Measurements from ENCODE around the gene MTX1.
"Not testable (repeated sequence)": the region's sequence is repeated elsewhere in the genome, so short reads cannot be mapped to it uniquely, and the experiment has no call there.

MTX1 gene

DNA sequence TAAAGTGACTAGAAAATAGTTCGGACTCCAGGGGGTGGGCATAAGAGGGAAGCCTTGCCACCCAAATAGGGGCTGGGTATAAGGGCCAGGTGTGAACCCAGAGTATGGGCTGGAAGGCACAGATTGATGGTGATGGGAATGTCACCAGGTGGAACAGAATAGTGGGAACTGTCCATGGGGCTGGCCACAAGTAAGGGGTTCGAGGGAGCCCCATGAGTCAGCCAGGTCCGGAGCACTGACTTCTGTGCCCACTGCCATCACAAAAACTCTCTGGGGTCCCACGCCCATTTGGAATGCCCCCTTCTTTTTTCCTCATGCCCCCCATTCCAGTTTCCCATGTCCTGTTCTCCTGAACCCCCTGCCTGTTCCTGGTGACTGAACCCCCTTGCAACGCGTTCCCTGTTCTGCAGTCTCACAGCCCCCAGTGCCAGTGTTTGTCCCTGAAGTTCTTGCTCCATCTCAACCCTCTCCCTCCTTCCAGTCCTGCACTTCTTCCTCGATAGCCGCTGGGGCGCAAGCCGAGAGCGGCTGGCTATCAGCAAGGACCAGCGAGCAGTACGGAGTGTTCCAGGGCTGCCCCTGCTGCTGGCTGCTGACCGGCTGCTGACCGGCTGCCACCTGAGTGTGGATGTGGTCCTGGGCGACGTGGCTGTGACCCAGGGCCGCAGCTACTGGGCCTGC, 27.0 kb upstream of the MTX1 start:
- Mint-ChIP-seq H3K4me3 (no peak overlapping the region), H3K27me3 (no peaks in the 10 kb centered on the region), H3K9me3 (ENCODE audit: low read depth) (no peaks in the 10 kb centered on the region), H3K4me1 (ENCODE audit: low read depth) (peaks cover 5% of the 10 kb centered on the region), H3K27ac (no peak overlapping the region), H3K36me3 (peaks cover 4% of the 10 kb centered on the region)

DNA sequence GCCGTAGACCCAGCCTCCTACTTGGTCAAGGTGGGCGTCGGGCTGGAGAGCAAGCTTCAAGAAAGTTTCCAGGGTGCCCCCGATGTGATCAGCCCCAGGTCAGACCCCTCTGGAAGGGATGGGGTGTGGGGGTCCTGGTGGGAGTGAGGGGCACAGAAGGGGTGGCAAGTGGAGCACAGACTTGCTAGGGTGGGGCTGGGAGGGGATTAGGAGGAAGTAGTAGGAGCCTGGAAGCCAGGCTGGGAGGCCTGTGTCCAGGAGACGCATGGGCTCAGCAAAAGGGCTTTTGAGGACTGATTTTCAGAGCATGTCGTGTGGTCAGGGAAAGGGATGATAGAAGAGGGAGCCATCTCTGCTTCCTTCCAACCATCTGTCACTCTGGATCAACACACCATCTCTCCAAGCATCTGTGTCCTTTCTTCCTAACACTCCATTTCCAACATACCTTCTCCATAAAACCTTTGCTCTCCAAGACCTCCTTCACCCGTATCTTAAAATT, 26.4 kb upstream of the MTX1 start:
- H3K9me3 Mint-ChIP-seq (ENCODE audit: low read depth), result no peaks in the 10 kb centered on the region
- no peaks in the 10 kb centered on the region for H3K27me3 Mint-ChIP-seq
- no peak overlapping the region for H3K27ac Mint-ChIP-seq
- H3K36me3 Mint-ChIP-seq, result peaks cover 4% of the 10 kb centered on the region
- no peaks in the 10 kb centered on the region for H3K4me1 Mint-ChIP-seq (ENCODE audit: low read depth)
- no peak overlapping the region for H3K4me3 Mint-ChIP-seq

DNA sequence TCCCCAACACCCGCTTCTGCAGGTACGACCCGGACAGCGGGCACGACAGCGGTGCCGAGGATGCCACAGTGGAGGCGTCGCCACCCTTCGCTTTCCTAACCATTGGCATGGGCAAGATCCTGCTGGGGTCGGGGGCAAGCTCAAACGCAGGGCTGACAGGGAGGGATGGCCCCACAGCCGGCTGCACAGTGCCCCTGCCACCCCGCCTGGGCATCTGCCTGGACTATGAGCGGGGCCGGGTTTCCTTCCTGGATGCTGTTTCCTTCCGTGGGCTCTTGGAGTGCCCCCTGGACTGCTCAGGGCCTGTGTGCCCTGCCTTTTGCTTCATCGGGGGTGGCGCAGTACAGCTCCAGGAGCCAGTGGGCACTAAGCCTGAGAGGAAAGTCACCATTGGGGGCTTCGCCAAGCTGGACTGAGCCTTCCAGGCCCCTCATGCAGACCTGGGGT, 24.7 kb upstream of the MTX1 start:
- H3K27me3 Mint-ChIP-seq, result no peaks in the 10 kb centered on the region
- peaks cover 3% of the 10 kb centered on the region for H3K4me1 Mint-ChIP-seq (ENCODE audit: low read depth)
- no peak overlapping the region for H3K4me3 Mint-ChIP-seq
- no peaks in the 10 kb centered on the region for H3K9me3 Mint-ChIP-seq (ENCODE audit: low read depth)
- peaks cover 2% of the 10 kb centered on the region for H3K36me3 Mint-ChIP-seq
- no peak overlapping the region for H3K27ac Mint-ChIP-seq

DNA sequence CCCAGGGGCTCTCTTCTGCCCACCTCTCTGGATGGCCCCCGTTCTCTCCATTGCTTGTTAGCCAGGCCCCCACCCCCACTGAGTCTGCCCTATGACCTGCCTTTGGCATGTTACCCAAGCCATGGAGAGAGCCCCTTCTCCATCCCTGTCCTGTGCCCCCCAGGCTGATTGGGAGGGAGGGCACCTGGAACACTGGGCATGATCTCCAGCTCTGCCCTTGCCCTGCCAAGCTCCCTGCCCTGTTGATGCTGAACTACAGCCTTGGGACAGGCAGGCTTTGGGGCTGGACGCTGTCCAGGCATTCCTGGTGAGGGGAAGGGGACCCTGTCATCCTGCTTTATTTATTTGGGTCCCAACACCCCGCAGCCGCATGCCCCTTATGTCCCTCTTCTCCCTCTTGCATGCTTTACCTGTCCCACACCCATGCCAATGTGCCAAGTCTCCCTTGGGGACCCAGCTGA, 24.1 kb upstream of the MTX1 start:
- no peak overlapping the region for H3K27ac Mint-ChIP-seq
- H3K36me3 Mint-ChIP-seq, result peaks cover 2% of the 10 kb centered on the region
- no peaks in the 10 kb centered on the region for H3K9me3 Mint-ChIP-seq (ENCODE audit: low read depth)
- H3K4me3 Mint-ChIP-seq, result no peak overlapping the region
- H3K27me3 Mint-ChIP-seq, result no peaks in the 10 kb centered on the region
- H3K4me1 Mint-ChIP-seq (ENCODE audit: low read depth), result peaks cover 3% of the 10 kb centered on the region

DNA sequence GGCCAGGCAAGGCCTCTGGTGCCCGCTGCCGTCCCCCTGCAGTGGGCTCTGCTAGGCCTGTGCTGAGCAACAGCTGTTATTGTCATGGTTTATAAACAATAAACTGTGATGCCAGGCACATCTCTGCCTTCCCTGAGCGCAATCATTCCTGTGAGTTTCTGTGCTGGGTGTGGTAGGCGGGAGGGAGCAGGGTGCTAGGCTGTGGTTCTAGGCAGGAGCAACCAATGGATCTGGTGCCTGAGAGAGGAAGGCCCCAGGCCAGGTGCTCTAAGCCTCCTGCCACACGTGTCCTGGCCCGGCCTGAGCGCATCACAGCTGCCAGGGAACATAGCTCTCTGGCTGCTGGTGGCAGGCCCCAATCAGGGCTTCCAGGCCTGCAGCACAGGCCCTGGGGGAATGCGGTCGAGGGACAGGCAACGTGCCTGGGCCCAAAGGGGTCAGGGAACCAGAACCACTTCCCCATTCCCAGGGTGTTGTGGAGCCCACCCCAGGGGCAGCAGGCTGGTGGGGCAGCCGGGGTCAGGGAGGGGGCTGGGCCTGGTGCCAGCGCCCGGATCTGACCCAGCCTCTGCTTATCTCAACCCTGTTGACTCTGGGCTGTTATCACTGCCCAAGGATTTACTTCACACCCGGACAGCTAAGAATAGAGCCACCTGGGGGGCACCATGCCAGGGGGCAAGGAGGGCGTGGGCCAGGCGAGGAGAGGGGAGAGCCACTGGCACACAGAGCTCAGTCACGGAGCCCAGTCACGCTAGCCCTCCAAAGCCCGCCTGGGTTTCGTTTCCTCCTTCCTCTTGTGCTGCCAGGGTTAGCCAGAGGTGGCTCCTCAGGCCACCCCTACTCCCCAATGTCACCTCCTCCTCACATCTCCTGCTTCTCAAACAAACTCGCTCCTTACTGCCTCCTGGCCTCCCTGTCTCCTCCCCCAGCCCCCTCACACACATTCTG, 23.4 kb upstream of the MTX1 start:
- no peak overlapping the region for H3K27ac Mint-ChIP-seq
- H3K4me1 Mint-ChIP-seq (ENCODE audit: low read depth), result peaks cover 3% of the 10 kb centered on the region
- no peak overlapping the region for H3K4me3 Mint-ChIP-seq
- H3K27me3 Mint-ChIP-seq, result no peaks in the 10 kb centered on the region
- peaks cover 2% of the 10 kb centered on the region for H3K36me3 Mint-ChIP-seq
- H3K9me3 Mint-ChIP-seq (ENCODE audit: low read depth), result no peaks in the 10 kb centered on the region

DNA sequence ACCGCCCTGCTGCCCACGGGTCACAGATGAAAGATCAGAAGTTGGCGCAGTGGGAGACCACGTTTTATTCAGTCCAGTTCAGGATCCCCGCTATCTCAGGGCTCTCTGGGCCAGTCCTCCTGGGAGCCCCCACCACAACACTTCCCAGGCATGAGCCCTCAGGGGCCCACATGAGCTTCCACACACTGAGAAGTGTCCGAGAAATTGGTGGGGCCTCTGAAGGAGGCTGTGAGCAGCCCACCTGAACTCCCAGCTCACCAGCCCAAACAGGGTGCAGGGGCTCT, 22.8 kb upstream of the MTX1 start:
- no peak overlapping the region for H3K4me3 Mint-ChIP-seq
- H3K27ac Mint-ChIP-seq, result no peak overlapping the region
- peaks cover 3% of the 10 kb centered on the region for H3K4me1 Mint-ChIP-seq (ENCODE audit: low read depth)
- H3K9me3 Mint-ChIP-seq (ENCODE audit: low read depth), result no peaks in the 10 kb centered on the region
- H3K36me3 Mint-ChIP-seq, result peaks cover 2% of the 10 kb centered on the region
- H3K27me3 Mint-ChIP-seq, result no peaks in the 10 kb centered on the region

DNA sequence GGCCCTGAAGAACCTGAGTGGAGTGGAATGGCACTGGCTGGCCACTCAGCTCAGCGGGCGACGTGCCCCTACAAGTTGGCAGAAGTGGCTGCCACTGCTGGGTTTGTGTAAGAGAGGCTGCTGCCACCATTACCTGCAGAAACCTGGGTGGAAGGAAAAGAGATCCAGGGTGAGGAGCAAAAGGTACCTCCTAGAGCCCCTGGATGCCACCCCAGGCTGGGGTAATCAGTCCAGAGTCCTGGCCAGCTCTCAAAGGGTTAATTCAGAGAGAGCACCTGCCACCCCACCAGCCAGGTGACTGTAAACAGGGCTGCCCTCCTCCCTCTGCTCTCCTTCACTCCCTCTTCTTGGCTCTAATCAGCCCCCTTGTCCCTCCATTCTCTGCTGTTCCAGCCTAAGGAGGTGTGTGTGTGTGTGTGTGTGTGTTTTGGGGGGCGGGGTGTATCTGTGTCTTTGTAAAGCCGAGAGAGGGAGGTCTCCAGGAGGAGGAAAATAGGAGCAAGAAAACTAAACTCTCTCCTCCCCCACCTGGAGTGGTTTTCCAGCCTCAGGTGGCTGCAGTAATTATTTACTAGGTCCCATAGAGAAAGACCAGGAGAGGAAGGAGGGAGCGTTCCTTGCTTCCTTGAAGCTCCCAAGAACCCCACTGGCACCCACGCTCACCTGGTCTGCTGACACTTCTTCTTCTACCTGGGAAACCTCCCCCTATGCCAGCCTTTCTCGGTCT, 22.3 kb upstream of the MTX1 start:
- Mint-ChIP-seq H3K27ac (no peak overlapping the region), H3K27me3 (no peaks in the 10 kb centered on the region), H3K9me3 (ENCODE audit: low read depth) (no peaks in the 10 kb centered on the region), H3K4me1 (ENCODE audit: low read depth) (peaks cover 3% of the 10 kb centered on the region), H3K36me3 (peaks cover 2% of the 10 kb centered on the region), H3K4me3 (no peak overlapping the region)

DNA sequence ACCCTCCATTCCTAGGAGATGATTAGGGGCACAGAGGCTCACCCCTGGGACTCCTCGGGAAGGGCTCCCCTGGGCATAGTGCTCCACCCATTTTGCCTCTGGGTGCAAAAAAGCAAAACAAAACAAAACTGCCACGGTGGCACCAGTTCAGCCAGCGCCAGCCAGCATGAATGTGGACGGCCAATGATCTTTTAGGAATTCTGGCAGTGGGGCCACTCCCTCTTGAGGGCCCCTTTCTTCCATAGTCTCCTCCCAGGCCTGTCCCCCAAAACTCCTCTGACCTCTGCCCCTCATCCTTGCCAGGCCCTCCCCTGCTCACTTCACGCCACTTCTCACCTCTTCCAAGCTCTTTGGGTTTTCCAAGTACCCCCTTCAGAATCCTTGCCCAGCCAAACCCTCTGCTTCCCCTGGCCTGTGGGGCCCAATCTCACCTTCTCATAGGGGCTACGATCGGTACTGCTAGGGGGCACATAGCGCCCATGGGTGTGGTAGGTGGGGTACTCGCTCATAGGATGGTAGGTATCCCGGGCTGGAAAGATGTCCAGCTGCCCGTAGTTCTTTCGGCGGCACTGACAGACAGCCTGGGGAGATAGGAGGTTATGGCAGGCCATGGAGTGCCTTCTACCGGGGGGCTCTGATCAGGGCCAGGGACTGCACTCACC, 21.6 kb upstream of the MTX1 start:
- H3K9me3 Mint-ChIP-seq (ENCODE audit: low read depth), result no peaks in the 10 kb centered on the region
- H3K4me1 Mint-ChIP-seq (ENCODE audit: low read depth), result peaks cover 3% of the 10 kb centered on the region
- no peak overlapping the region for H3K4me3 Mint-ChIP-seq
- H3K27me3 Mint-ChIP-seq, result no peaks in the 10 kb centered on the region
- H3K36me3 Mint-ChIP-seq, result peaks cover 2% of the 10 kb centered on the region
- H3K27ac Mint-ChIP-seq, result no peak overlapping the region

DNA sequence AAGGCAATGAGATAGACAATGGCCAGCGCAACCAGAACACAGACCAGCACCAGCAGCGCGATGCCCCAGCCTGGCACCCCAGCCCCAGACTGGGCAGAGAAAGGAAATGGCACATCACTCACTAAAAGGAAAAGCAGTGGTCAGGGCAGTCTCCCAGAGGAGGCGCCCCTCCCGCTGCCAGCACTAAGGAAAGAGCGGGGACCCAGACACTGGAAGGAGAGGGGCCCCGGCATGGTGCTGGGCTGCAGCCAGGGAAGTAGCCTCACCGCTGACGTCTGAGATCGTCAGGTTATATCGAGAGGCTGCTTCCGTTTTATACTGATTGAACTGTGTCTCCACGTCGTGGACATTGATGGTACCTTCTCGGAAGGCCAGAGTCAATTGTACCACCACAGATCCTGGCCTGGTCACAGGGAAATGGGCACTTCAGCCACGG, 21.0 kb upstream of the MTX1 start:
- peaks cover 7% of the 10 kb centered on the region for H3K4me1 Mint-ChIP-seq (ENCODE audit: low read depth)
- H3K27ac Mint-ChIP-seq, result no peak overlapping the region
- no peaks in the 10 kb centered on the region for H3K9me3 Mint-ChIP-seq (ENCODE audit: low read depth)
- no peaks in the 10 kb centered on the region for H3K27me3 Mint-ChIP-seq
- peaks cover 2% of the 10 kb centered on the region for H3K36me3 Mint-ChIP-seq
- H3K4me3 Mint-ChIP-seq, result no peak overlapping the region

DNA sequence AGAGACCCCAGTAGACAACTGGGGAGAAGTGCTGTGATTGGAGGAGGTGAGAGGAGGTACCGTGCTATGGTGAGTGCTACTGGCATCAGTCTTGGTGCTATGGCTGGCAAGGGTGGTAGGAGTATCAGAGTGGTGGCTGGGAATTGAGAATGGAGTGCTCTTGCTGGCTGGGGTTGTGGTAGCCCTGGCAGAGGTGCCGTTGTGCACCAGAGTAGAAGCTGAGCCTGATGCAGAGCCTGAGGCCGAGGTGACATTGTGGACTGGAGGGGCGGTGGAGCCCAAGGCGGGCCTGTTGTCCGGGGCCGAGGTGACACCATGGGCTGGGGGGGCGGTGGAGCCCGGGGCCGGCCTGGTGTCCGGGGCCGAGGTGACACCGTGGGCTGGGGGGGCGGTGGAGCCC, 20.2 kb upstream of the MTX1 start:
- no peaks in the 10 kb centered on the region for H3K27me3 Mint-ChIP-seq
- peak overlapping the region; percentile 30 for H3K4me3 Mint-ChIP-seq
- H3K27ac Mint-ChIP-seq, result peak overlapping the region; percentile 80

DNA sequence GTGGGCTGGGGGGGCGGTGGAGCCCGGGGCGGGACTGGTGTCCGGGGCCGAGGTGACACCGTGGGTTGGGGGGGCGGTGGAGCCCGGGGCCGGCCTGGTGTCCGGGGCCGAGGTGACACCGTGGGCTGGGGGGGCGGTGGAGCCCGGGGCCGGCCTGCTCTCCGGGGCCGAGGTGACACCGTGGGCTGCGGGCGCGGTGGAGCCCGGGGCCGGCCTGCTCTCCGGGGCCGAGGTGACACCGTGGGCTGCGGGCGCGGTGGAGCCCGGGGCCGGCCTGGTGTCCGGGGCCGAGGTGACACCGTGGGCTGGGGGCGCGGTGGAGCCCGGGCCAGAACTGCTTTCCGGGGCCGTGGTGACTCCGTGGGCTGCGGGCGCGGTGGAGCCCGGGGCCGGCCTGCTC, 18.6 kb upstream of the MTX1 start:
- not testable (repeated sequence) for H3K27ac Mint-ChIP-seq; H3K27me3 Mint-ChIP-seq; H3K4me3 Mint-ChIP-seq; H3K9me3 Mint-ChIP-seq (ENCODE audit: low read depth); H3K36me3 Mint-ChIP-seq
- peaks cover 25% of the 10 kb centered on the region for H3K4me1 Mint-ChIP-seq (ENCODE audit: low read depth)

More for the DNA sequence above, 20.2 kb upstream of the MTX1 start:
- Mint-ChIP-seq H3K36me3 (peaks cover 2% of the 10 kb centered on the region), H3K4me1 (ENCODE audit: low read depth) (peaks cover 13% of the 10 kb centered on the region), H3K9me3 (ENCODE audit: low read depth) (no peaks in the 10 kb centered on the region)

DNA sequence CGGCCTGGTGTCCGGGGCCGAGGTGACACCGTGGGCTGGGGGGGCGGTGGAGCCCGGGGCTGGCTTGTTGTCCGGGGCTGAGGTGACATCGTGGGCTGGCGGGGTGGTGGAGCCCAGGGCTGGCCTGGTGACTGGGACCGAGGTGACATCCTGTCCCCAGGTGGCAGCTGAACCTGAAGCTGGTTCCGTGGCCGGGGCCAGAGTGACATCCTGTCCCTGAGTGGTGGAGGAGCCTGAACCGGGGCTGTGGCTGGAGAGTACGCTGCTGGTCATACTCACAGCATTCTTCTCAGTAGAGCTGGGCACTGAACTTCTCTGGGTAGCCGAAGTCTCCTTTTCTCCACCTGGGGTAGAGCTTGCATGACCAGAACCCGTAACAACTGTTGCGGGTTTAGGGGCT, 16.6 kb upstream of the MTX1 start:
- peak overlapping the region; percentile 79 for H3K27ac Mint-ChIP-seq
- H3K4me3 Mint-ChIP-seq, result peak overlapping the region; percentile 42

DNA sequence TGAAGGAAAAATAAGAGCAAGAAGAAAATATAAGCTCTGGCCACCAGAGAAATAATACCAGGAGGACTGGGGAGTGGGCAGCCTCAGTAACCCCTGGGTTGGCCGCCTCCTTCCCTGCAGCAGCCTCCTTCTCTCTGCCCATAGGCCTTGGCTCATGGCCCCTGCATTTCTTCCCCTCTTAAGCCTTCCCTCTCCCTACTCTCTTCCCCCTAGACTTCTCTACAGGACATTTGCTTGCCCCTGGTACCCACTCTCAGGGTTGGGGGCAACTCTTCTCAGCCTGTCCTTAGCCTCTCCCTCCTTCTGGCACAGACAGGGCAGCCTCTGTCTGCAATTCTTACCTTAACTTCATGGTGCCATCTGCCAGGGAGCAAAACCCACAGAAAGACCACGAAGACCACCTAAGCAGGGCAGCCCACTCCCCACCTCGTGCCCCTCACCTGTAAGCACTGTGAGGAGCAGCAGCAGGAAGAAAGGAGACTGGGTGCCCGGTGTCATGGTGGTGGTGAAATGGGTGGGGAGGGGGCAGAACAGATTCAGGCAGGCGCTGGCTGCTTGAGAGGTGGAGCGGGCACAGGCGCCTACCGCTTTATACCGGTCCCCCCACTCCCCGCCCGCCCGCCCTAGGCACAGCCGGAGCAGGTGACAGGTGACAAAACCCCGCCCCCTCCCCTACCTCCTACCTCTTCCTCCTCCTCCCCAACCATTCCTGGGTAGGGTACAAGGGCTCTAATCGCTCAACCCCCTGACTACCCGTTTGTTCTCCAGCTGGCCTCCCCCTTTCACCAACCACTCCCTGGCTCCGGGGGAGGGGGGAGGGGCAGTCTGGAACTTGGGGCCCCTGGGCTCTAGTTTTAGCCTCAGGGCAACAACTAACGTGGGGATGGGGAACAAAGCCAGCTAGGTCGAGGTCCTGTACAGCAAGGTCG, 15.9 kb upstream of the MTX1 start:
- Mint-ChIP-seq H3K4me3 (peak overlapping the region; percentile 91), H3K4me1 (ENCODE audit: low read depth) (peaks cover 31% of the 10 kb centered on the region), H3K36me3 (no peaks in the 10 kb centered on the region), H3K9me3 (ENCODE audit: low read depth) (no peaks in the 10 kb centered on the region), H3K27ac (peak overlapping the region; percentile 98), H3K27me3 (no peaks in the 10 kb centered on the region)

More for the DNA sequence above, 16.6 kb upstream of the MTX1 start:
- Mint-ChIP-seq H3K27me3 (no peaks in the 10 kb centered on the region), H3K36me3 (no peaks in the 10 kb centered on the region), H3K4me1 (ENCODE audit: low read depth) (peaks cover 31% of the 10 kb centered on the region), H3K9me3 (ENCODE audit: low read depth) (no peaks in the 10 kb centered on the region)

Data from activated naive CD8-positive, alpha-beta T cell (primary cell).